Measurements from ENCODE around the gene KSR2. TPM values are rescaled to one million over a fixed set of nuclear protein-coding genes. Genes with fewer than 3 reads are reported as not detected.

KSR2 gene
- total RNA-seq, 1 experiment from 2014 or later: 1.3 TPM

DNA sequence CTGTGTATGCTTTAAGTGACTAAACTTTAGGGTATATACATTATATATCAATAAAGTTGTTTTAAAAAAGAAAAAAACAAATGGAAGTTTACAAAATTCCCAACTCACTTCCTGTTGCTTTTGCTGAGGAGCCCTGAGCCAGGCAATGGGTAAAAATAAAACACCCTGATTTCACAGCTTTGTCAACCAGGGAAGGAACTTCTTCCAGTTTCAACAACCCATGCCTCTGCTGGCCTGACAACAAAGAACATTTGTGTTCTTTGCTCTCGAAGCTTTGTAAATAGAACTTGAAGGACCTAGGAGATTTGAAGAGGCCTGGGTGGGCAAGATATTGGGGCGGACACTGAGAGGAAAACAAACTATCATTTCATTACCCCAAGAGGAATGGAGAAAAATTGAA is 466.2 kb downstream of the KSR2 start:
- no peak overlapping the region for H3K4ac ChIP-seq (ENCODE audit: low read depth, low read length)
- H4K20me1 ChIP-seq (ENCODE audit: control insufficient read depth, insufficient read depth, insufficient read length): no peaks in the 10 kb centered on the region
- no peak overlapping the region for H3K56ac ChIP-seq (ENCODE audit: insufficient read length, low read depth, low read length)
- no CpG with 5 or more reads among the region's 2 CpGs for WGBS (ENCODE audit: extremely low coverage, insufficient read length, low lambda C conversion rate)
- H3K18ac ChIP-seq (ENCODE audit: insufficient read length, low read depth, low read length): no peak overlapping the region
- H2AK5ac ChIP-seq (ENCODE audit: insufficient read length, low read length): no peak overlapping the region
- no peak overlapping the region for H3K4me3 Mint-ChIP-seq
- no peak overlapping the region for H3K4me2 ChIP-seq (ENCODE audit: insufficient read depth, insufficient read length, low read length)
- no peak for DNase-seq
- no peak overlapping the region for H3K27ac Mint-ChIP-seq
- H3K14ac ChIP-seq (ENCODE audit: insufficient read depth, low read length): no peak overlapping the region
- H3K79me1 ChIP-seq (ENCODE audit: insufficient read depth, low read depth, low read length, poor library complexity, severe bottlenecking): no peaks in the 10 kb centered on the region
- no peak overlapping the region for H2BK20ac ChIP-seq (ENCODE audit: low read depth, low read length, poor library complexity, severe bottlenecking)
- no peak overlapping the region for H3K27ac ChIP-seq (ENCODE audit: insufficient read length, low read depth, low read length)
- no peak overlapping the region for H4K5ac ChIP-seq (ENCODE audit: insufficient read length, low read depth, low read length)
- no peak overlapping the region for H2AFZ ChIP-seq (ENCODE audit: low read length)
- no peaks in the 10 kb centered on the region for H3K27me3 ChIP-seq (ENCODE audit: insufficient read depth, low read length)
- H2BK120ac ChIP-seq (ENCODE audit: low read depth, low read length, poor library complexity, severe bottlenecking): no peak overlapping the region
- TF ChIP-seq, protein P1, sequence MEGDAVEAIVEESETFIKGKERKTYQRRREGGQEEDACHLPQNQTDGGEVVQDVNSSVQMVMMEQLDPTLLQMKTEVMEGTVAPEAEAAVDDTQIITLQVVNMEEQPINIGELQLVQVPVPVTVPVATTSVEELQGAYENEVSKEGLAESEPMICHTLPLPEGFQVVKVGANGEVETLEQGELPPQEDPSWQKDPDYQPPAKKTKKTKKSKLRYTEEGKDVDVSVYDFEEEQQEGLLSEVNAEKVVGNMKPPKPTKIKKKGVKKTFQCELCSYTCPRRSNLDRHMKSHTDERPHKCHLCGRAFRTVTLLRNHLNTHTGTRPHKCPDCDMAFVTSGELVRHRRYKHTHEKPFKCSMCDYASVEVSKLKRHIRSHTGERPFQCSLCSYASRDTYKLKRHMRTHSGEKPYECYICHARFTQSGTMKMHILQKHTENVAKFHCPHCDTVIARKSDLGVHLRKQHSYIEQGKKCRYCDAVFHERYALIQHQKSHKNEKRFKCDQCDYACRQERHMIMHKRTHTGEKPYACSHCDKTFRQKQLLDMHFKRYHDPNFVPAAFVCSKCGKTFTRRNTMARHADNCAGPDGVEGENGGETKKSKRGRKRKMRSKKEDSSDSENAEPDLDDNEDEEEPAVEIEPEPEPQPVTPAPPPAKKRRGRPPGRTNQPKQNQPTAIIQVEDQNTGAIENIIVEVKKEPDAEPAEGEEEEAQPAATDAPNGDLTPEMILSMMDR (conservative IDR thresholded peaks at IDR 0.05): no peak
- H3K23me2 ChIP-seq (ENCODE audit: insufficient read length, low read depth, low read length, poor library complexity, severe bottlenecking): no peaks in the 10 kb centered on the region
- H3K9ac ChIP-seq (ENCODE audit: extremely low read depth, insufficient read length, low read length): no peak overlapping the region
- H3K4me1 Mint-ChIP-seq: peaks cover 9 to 12% of the 10 kb centered on the region in 2 experiments
- no peak overlapping the region for H4K91ac ChIP-seq (ENCODE audit: insufficient read length, low read depth, low read length)
- H3K9me3 ChIP-seq (ENCODE audit: control insufficient read depth, low read depth, low read length): no peaks in the 10 kb centered on the region
- no peak overlapping the region for H2BK15ac ChIP-seq (ENCODE audit: low read depth, low read length)
- no peaks in the 10 kb centered on the region for H3K79me2 ChIP-seq (ENCODE audit: insufficient read depth, low read length)
- no peak overlapping the region for H2BK5ac ChIP-seq (ENCODE audit: insufficient read length, low read length)
- H3K9me3 Mint-ChIP-seq: no peaks in the 10 kb centered on the region
- H3K27me3 Mint-ChIP-seq (ENCODE audit: low read depth): no peaks in the 10 kb centered on the region; the same call in 1 of the 2 replicates
- H2BK12ac ChIP-seq (ENCODE audit: insufficient read length, low read depth, low read length): no peak overlapping the region
- H4K8ac ChIP-seq (replicated peaks; ENCODE audit: insufficient read length, low read depth, low read length): no peak overlapping the region
- H3K23ac ChIP-seq (ENCODE audit: insufficient read length, low read depth, low read length): no peak overlapping the region
- no peak overlapping the region for H3T11ph ChIP-seq (ENCODE audit: low read length)
- no peaks in the 10 kb centered on the region for H3K4me1 ChIP-seq (ENCODE audit: insufficient read depth, low read length)
- no peaks in the 10 kb centered on the region; a peak in 1 of 7 replicates for H3K36me3 Mint-ChIP-seq (ENCODE audit: insufficient read depth in 1 of 3, low read depth in 3 of 3)

Measured in H9 (cell line).